Fibroblast of lung (primary cell): ENCODE data around the gene HIVEP3. TPM values are rescaled to one million over a fixed set of nuclear protein-coding genes. Genes with fewer than 3 reads are reported as not detected.
A peak's percentile ranks its signal among the peaks of the same experiment; 100 is the strongest.

Source experiments
- DNase-seq, 2 donors: peaks; one replicate each; pipeline versions ENCODE4 v3.0.0 to v3.0.0-alpha.2; 2010; ENCODE audit warnings: low read depth in 2 of 2
- H2AFZ ChIP-seq: 2 replicates; pipeline ENCODE4 v1.5.1; 2012; ENCODE audit warnings: low read length, control low read depth, inconsistent platforms
- H3K27ac ChIP-seq: 2 replicates; pipeline ENCODE4 v1.5.1; 2011; ENCODE audit warnings: low read length, control low read depth; ENCODE audit not compliant: insufficient read depth
- H3K27me3 ChIP-seq: 2 replicates; pipeline ENCODE4 v1.5.1; 2011; ENCODE audit warnings: mild to moderate bottlenecking, low read length; ENCODE audit not compliant: control insufficient read depth, insufficient read depth
- H3K36me3 ChIP-seq: 2 replicates; pipeline ENCODE4 v1.5.1; 2011; ENCODE audit warnings: low read length; ENCODE audit not compliant: control insufficient read depth, insufficient read depth
- H3K4me1 ChIP-seq: 2 replicates; pipeline ENCODE4 v1.5.1; 2011; ENCODE audit warnings: low read length; ENCODE audit not compliant: control insufficient read depth, insufficient read depth; ENCODE audit errors: extremely low read depth
- H3K4me2 ChIP-seq: 2 replicates; pipeline ENCODE4 v1.5.1; 2011; ENCODE audit warnings: low read length, control low read depth; ENCODE audit not compliant: insufficient read depth; ENCODE audit errors: extremely low read depth
- H3K4me3 ChIP-seq, 4 experiments: fragments of 200-600 bp in 1 of 4; sonication (generic) in 1 of 4; replicated peaks in 1 of 4; 2 replicates each; pipeline ENCODE4 v1.5.1; 2011 to 2016; ENCODE audit warnings: low read length in 4 of 4, low read depth in 3 of 4, mild to moderate bottlenecking in 3 of 4, control low read depth in 2 of 4, inconsistent platforms in 1 of 4, mixed read lengths in 1 of 4; ENCODE audit not compliant: insufficient read depth in 1 of 4; ENCODE audit errors: control extremely low read depth in 1 of 4
- H3K79me2 ChIP-seq: 2 replicates; pipeline ENCODE4 v1.5.1; 2012; ENCODE audit warnings: mild to moderate bottlenecking, low read length, inconsistent platforms; ENCODE audit not compliant: control insufficient read depth, insufficient read depth
- H3K9ac ChIP-seq: 2 replicates; pipeline ENCODE4 v1.5.1; 2011; ENCODE audit warnings: mild to moderate bottlenecking, low read length, control low read depth; ENCODE audit not compliant: insufficient read depth
- H3K9me3 ChIP-seq: 2 replicates; pipeline ENCODE4 v1.5.1; 2012; ENCODE audit warnings: low read depth, low read length; ENCODE audit not compliant: control insufficient read depth, insufficient read depth
- H4K20me1 ChIP-seq: 2 replicates; pipeline ENCODE4 v1.5.1; 2011; ENCODE audit warnings: low read length; ENCODE audit not compliant: control insufficient read depth, insufficient read depth; ENCODE audit errors: extremely low read depth
- EZH2 ChIP-seq: IDR thresholded peaks from 2 replicates; pipeline ENCODE4 v1.5.1; 2012; ENCODE audit warnings: low read length, control low read depth, mild to moderate bottlenecking; ENCODE audit errors: missing control alignments
- polyA plus RNA-seq, 2 donors: library from polyadenylated mRNA; depleted of rRNA in 1 of 2; stranded (reverse) in 1 of 2; unstranded in 1 of 2; fragments of >200 nt; gene quantifications; 2 replicates each; pipeline ENCODE4 v1.2.1, GENCODE V29; 2011 to 2012; ENCODE audit warnings: missing spikeins in 1 of 2
- total RNA-seq: library from RNA; depleted of rRNA; stranded (reverse); fragments of >200 nt; gene quantifications from 2 replicates; pipeline ENCODE4 v1.2.1, GENCODE V29; 2014
- TF ChIP-seq, protein P1 (sequence below), 2 donors: IDR thresholded peaks in 1 of 2; conservative IDR thresholded peaks in 1 of 2; 1 replicate in 1 of 2; 2 replicates in 1 of 2; pipeline ENCODE4 v1.5.1; 2011 to 2012; ENCODE audit warnings: low read length in 2 of 2, control low read depth in 1 of 2, inconsistent platforms in 1 of 2, low read depth in 1 of 2, mild to moderate bottlenecking in 1 of 2

HIVEP3 gene
- total and polyA plus RNA-seq, 2 donors (not counting 1 experiment from before 2014, with no cell fraction given), result 0.83 to 3.2 TPM

DNA sequence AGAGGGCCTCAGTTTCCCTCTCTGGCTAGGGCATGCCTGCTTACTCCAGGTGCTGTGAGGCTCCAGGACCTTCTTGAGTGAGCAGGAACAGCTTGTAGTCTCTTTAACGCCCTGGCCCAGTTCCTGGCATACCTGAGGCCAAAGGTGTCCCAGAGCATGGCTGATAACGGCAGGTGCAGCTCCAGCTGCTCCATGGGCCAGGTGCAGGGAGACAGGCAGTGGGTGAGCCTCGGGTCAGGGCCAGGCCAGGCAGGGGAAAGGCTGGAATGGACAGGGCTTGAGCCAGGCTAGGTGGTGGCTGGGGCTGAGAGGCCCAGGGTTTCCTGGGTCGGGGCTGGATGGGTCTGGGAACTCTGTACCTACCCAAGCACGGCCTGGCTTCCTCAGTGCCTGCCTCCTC lies 452.6 kb downstream of the HIVEP3 start:
- no peak overlapping the region for H3K4me3 ChIP-seq
- H3K27me3 ChIP-seq, result no peaks in the 10 kb centered on the region
- DNase-seq, result no peak

DNA sequence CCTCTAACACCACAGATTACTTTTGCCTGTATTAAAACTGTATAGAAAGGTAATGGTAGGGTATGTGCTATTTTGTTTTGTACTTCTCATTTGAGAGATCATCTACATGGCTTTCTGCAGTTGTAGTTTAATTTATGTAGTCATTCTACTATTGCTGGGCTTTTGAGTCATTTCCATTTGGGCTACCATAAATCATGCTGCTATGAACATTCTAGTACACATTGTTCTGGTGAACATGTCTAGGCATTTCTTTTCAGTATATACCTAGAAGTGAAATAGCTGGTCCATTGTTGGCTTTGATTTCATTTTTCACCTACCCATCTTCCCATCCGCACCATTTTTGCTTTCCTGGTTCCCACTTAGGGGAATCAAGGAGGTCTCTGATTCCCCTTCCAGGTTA lies 453.0 kb downstream of the HIVEP3 start:
- no peak overlapping the region for H3K27ac ChIP-seq
- H3K27me3 ChIP-seq, result no peaks in the 10 kb centered on the region
- H3K9ac ChIP-seq, result no peak overlapping the region
- H3K9me3 ChIP-seq, result no peaks in the 10 kb centered on the region
- no peak overlapping the region for H3K4me3 ChIP-seq
- TF ChIP-seq, protein P1, sequence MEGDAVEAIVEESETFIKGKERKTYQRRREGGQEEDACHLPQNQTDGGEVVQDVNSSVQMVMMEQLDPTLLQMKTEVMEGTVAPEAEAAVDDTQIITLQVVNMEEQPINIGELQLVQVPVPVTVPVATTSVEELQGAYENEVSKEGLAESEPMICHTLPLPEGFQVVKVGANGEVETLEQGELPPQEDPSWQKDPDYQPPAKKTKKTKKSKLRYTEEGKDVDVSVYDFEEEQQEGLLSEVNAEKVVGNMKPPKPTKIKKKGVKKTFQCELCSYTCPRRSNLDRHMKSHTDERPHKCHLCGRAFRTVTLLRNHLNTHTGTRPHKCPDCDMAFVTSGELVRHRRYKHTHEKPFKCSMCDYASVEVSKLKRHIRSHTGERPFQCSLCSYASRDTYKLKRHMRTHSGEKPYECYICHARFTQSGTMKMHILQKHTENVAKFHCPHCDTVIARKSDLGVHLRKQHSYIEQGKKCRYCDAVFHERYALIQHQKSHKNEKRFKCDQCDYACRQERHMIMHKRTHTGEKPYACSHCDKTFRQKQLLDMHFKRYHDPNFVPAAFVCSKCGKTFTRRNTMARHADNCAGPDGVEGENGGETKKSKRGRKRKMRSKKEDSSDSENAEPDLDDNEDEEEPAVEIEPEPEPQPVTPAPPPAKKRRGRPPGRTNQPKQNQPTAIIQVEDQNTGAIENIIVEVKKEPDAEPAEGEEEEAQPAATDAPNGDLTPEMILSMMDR (conservative IDR thresholded peaks at IDR 0.05 in 1 of 2, IDR thresholded peaks at IDR 0.05 in 1 of 2; ENCODE audit: low read depth in 1 of 2, low read length in 2 of 2), result no peak
- no peak for TF ChIP-seq EZH2
- H3K4me2 ChIP-seq, result no peak overlapping the region
- peak in 1 of 2 donors; percentile 48 for DNase-seq
- H3K36me3 ChIP-seq, result no peaks in the 10 kb centered on the region
- no peak overlapping the region for H2AFZ ChIP-seq
- no peaks in the 10 kb centered on the region for H4K20me1 ChIP-seq
- H3K4me1 ChIP-seq, result no peaks in the 10 kb centered on the region
- no peaks in the 10 kb centered on the region for H3K79me2 ChIP-seq

More for the DNA sequence above, 452.6 kb downstream of the HIVEP3 start:
- Histone ChIP-seq H3K4me1 (no peaks in the 10 kb centered on the region), H4K20me1 (no peaks in the 10 kb centered on the region), H3K27ac (no peak overlapping the region), H2AFZ (no peak overlapping the region), H3K4me2 (no peak overlapping the region), H3K36me3 (no peaks in the 10 kb centered on the region), H3K9ac (no peak overlapping the region), H3K9me3 (no peaks in the 10 kb centered on the region), H3K79me2 (no peaks in the 10 kb centered on the region)
- TF ChIP-seq EZH2, result no peak
- TF ChIP-seq, protein P1 (conservative IDR thresholded peaks at IDR 0.05 in 1 of 2, IDR thresholded peaks at IDR 0.05 in 1 of 2; ENCODE audit: low read depth in 1 of 2, low read length in 2 of 2), result no peak

DNA sequence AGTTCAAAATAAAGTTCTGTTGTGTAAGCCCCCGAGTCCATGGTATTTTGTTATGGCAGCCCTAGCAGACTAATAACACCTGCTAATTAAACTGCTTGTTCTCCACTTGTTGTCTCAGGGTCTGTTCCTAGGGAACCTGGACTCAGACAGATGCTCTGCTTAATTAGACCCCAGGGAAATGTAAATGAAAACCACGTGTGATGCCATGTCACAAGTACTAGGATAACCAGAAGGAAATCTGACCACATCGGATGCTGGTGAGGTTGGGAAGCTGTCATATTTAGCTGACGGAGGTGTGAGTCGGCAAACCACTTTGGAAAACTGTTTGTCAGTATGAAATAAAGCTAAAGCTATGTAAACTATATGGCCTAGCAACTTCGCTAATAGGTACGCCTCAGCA lies 453.8 kb downstream of the HIVEP3 start:
- DNase-seq, result peak in 1 of 2 donors; percentile 15
- Histone ChIP-seq H3K36me3 (no peaks in the 10 kb centered on the region), H4K20me1 (no peaks in the 10 kb centered on the region), H3K9me3 (no peaks in the 10 kb centered on the region), H3K4me1 (no peaks in the 10 kb centered on the region), H3K9ac (no peak overlapping the region), H3K4me3 (no peak overlapping the region), H3K79me2 (no peaks in the 10 kb centered on the region), H2AFZ (no peak overlapping the region), H3K4me2 (no peak overlapping the region), H3K27me3 (no peaks in the 10 kb centered on the region), H3K27ac (no peak overlapping the region)
- TF ChIP-seq EZH2, result no peak
- TF ChIP-seq, protein P1 (conservative IDR thresholded peaks at IDR 0.05 in 1 of 2, IDR thresholded peaks at IDR 0.05 in 1 of 2; ENCODE audit: low read depth in 1 of 2, low read length in 2 of 2), result no peak
